ENCODE measurements around the gene FRS2. TPM values are rescaled to one million over a fixed set of nuclear protein-coding genes. Genes with fewer than 3 reads are reported as not detected.

FRS2 gene
- total RNA-seq, 1 experiment from 2014 or later = 23.3 TPM

DNA sequence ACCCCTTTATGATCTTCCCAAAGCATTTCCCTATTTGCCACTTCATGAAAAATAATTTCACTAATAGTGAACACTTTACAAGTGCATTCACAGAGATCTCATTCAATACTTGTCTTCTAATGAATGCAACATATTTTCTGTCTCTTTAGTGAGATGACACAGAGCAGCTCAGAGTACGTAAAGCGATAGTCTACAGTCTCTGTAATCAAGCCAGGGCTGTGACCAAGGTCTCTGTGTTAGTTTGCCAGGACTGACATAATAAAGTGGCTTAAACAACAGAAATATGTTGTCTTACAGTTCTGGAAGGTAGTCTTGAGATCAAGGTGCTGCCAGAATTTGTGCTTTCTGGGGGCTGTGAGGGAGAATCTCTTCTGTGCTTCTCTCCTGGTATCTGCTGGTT, 33.1 kb upstream of the FRS2 start:
- Histone ChIP-seq H3K4me2 (no peak overlapping the region), H3K9me2 (ENCODE audit: insufficient read depth) (no peaks in the 10 kb centered on the region), H3K4me1 (replicated peaks; ENCODE audit: insufficient read depth) (peaks cover 9% of the 10 kb centered on the region; the same call in 1 of the 2 replicates), H4K20me1 (ENCODE audit: insufficient read depth) (no peaks in the 10 kb centered on the region), H3F3A (ENCODE audit: insufficient read depth, low read depth) (no peaks in the 10 kb centered on the region), H3K79me2 (ENCODE audit: low read depth) (no peaks in the 10 kb centered on the region), H2AFZ (no peak overlapping the region), H3K27ac (no peak overlapping the region), H3K4me3 (no peak overlapping the region), H3K36me3 (ENCODE audit: low read depth) (no peaks in the 10 kb centered on the region), H3K9me3 (ENCODE audit: insufficient read depth, low read depth) (no peaks in the 10 kb centered on the region), H3K27me3 (ENCODE audit: insufficient read depth, low read depth) (no peaks in the 10 kb centered on the region)
- BruUV-seq (replicated peaks) = no TSS peak
- DNase-seq = no peak
- CTCF ChIA-PET = no interaction called here
- TF ChIP-seq, protein P1, sequence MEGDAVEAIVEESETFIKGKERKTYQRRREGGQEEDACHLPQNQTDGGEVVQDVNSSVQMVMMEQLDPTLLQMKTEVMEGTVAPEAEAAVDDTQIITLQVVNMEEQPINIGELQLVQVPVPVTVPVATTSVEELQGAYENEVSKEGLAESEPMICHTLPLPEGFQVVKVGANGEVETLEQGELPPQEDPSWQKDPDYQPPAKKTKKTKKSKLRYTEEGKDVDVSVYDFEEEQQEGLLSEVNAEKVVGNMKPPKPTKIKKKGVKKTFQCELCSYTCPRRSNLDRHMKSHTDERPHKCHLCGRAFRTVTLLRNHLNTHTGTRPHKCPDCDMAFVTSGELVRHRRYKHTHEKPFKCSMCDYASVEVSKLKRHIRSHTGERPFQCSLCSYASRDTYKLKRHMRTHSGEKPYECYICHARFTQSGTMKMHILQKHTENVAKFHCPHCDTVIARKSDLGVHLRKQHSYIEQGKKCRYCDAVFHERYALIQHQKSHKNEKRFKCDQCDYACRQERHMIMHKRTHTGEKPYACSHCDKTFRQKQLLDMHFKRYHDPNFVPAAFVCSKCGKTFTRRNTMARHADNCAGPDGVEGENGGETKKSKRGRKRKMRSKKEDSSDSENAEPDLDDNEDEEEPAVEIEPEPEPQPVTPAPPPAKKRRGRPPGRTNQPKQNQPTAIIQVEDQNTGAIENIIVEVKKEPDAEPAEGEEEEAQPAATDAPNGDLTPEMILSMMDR (conservative IDR thresholded peaks at IDR 0.05) = no peak
- no peak for TF ChIP-seq EZH2 (IDR thresholded peaks at IDR 0.05; ENCODE audit: low read depth)
- intact Hi-C loops (cut with micrococcal nuclease; ENCODE audit: unreplicated experiment) = no loop called here
- POLR2A ChIA-PET (ENCODE audit: unreplicated experiment) = no interaction called here

DNA sequence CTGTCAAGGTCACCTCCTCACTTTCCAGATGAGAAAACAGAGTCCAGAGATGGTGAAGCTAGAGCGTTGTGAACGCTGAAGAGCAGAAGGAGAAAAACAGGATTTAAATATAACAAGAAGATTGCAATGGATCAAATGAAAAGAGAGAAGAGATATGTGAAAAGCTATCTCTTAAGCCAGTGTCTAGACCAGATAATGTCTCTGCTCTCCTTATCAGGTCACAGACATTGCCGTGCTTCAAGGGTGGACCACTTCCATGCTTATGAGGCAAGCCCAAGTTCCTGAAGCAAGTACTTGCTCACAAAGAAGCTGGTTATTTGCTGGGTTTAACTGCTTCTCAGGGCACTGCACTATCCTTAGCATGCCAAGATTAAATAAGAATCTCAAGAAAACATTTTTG, 31.6 kb upstream of the FRS2 start:
- CTCF ChIA-PET = no interaction called here
- H3K4me1 ChIP-seq (replicated peaks; ENCODE audit: insufficient read depth) = peaks cover 9% of the 10 kb centered on the region; the same call in 1 of the 2 replicates
- intact Hi-C loops (cut with micrococcal nuclease; ENCODE audit: unreplicated experiment) = no loop called here
- H3K36me3 ChIP-seq (ENCODE audit: low read depth) = no peaks in the 10 kb centered on the region
- H3K4me3 ChIP-seq = no peak overlapping the region
- H3F3A ChIP-seq (ENCODE audit: insufficient read depth, low read depth) = no peaks in the 10 kb centered on the region
- no peak overlapping the region for H3K4me2 ChIP-seq
- no peak for TF ChIP-seq EZH2 (IDR thresholded peaks at IDR 0.05; ENCODE audit: low read depth)
- H3K79me2 ChIP-seq (ENCODE audit: low read depth) = no peaks in the 10 kb centered on the region
- BruUV-seq (replicated peaks) = no TSS peak
- POLR2A ChIA-PET (ENCODE audit: unreplicated experiment) = no interaction called here
- no peak overlapping the region for H3K27ac ChIP-seq
- no peaks in the 10 kb centered on the region for H4K20me1 ChIP-seq (ENCODE audit: insufficient read depth)
- no peak for DNase-seq
- H3K9me3 ChIP-seq (ENCODE audit: insufficient read depth, low read depth) = no peaks in the 10 kb centered on the region
- H3K9me2 ChIP-seq (ENCODE audit: insufficient read depth) = no peaks in the 10 kb centered on the region
- H2AFZ ChIP-seq = no peak overlapping the region
- H3K27me3 ChIP-seq (ENCODE audit: insufficient read depth, low read depth) = no peaks in the 10 kb centered on the region

DNA sequence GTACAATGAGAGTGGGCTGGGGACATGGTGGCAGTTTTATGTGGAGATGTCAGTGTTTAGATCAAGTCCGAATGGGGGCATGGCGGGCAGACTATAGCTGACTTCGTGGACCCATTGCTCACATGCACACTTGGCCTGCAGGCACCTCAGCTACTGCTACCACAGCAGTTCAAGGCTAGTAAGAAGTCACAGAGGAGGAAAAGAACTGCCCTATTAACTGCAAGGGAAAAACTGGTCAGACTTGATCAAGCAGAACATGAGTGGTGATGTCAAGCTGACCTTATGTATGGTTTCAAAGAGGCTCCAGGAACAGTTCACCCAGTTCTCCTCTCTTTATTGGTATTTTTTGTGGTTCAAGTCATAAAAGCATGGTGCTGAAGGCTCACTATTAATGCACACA, 30.2 kb upstream of the FRS2 start:
- no peaks in the 10 kb centered on the region for H3K9me3 ChIP-seq (ENCODE audit: insufficient read depth, low read depth)
- no peak overlapping the region for H3K4me2 ChIP-seq
- H3K79me2 ChIP-seq (ENCODE audit: low read depth) = no peaks in the 10 kb centered on the region
- no peak overlapping the region for H2AFZ ChIP-seq
- intact Hi-C loops (cut with micrococcal nuclease; ENCODE audit: unreplicated experiment) = no loop called here
- H3K27me3 ChIP-seq (ENCODE audit: insufficient read depth, low read depth) = no peaks in the 10 kb centered on the region
- no peaks in the 10 kb centered on the region for H3K36me3 ChIP-seq (ENCODE audit: low read depth)
- H3K4me1 ChIP-seq (replicated peaks; ENCODE audit: insufficient read depth) = peaks cover 9% of the 10 kb centered on the region; the same call in 1 of the 2 replicates
- H3F3A ChIP-seq (ENCODE audit: insufficient read depth, low read depth) = no peaks in the 10 kb centered on the region
- no peaks in the 10 kb centered on the region for H4K20me1 ChIP-seq (ENCODE audit: insufficient read depth)
- DNase-seq = no peak
- H3K27ac ChIP-seq = no peak overlapping the region
- POLR2A ChIA-PET (ENCODE audit: unreplicated experiment) = no interaction called here
- H3K9me2 ChIP-seq (ENCODE audit: insufficient read depth) = no peaks in the 10 kb centered on the region
- CTCF ChIA-PET = no interaction called here
- no TSS peak for BruUV-seq (replicated peaks)
- H3K4me3 ChIP-seq = no peak overlapping the region
- TF ChIP-seq, protein P1 (conservative IDR thresholded peaks at IDR 0.05) = no peak
- TF ChIP-seq EZH2 (IDR thresholded peaks at IDR 0.05; ENCODE audit: low read depth) = no peak

- H3K79me2 ChIP-seq (ENCODE audit: low read depth) = no peaks in the 10 kb centered on the region
- H3K4me3 ChIP-seq = no peak overlapping the region
- H3K27me3 ChIP-seq (ENCODE audit: insufficient read depth, low read depth) = no peaks in the 10 kb centered on the region
- CTCF ChIA-PET = no interaction called here
- no peak overlapping the region for H3K4me2 ChIP-seq
- H4K20me1 ChIP-seq (ENCODE audit: insufficient read depth) = no peaks in the 10 kb centered on the region
- DNase-seq = no peak
- peaks cover 9% of the 10 kb centered on the region; the same call in 1 of the 2 replicates for H3K4me1 ChIP-seq (replicated peaks; ENCODE audit: insufficient read depth)
- POLR2A ChIA-PET (ENCODE audit: unreplicated experiment) = no interaction called here
- no peaks in the 10 kb centered on the region for H3K9me3 ChIP-seq (ENCODE audit: insufficient read depth, low read depth)
- no peak overlapping the region for H2AFZ ChIP-seq
- H3K36me3 ChIP-seq (ENCODE audit: low read depth) = no peaks in the 10 kb centered on the region
- no peaks in the 10 kb centered on the region for H3K9me2 ChIP-seq (ENCODE audit: insufficient read depth)
- intact Hi-C loops (cut with micrococcal nuclease; ENCODE audit: unreplicated experiment) = no loop called here
- BruUV-seq (replicated peaks) = no TSS peak
- TF ChIP-seq, protein P1 (conservative IDR thresholded peaks at IDR 0.05) = no peak
- no peak for TF ChIP-seq EZH2 (IDR thresholded peaks at IDR 0.05; ENCODE audit: low read depth)
- no peaks in the 10 kb centered on the region for H3F3A ChIP-seq (ENCODE audit: insufficient read depth, low read depth)
- no peak overlapping the region for H3K27ac ChIP-seq
These were observed 29.3 kb upstream of the FRS2 start for GRCh38 chr12:69440886-69441285.

Data from PC-9 (cell line).